Natural killer cell (primary cell): Measurements from ENCODE around the gene ARHGAP26. TPM values are rescaled to one million over a fixed set of nuclear protein-coding genes. Genes with fewer than 3 reads are reported as not detected.

Experiments used
- ATAC-seq, 3 donors: fragments of 150-1000 bp in 2 of 3; fragments of 200-7000 bp in 1 of 3; cut with Tn5 transposase; 1 replicate in 1 of 3; 2 replicates in 2 of 3; pipeline ENCODE4 v1.10.0; 2021; ENCODE audit warnings: mild to moderate bottlenecking in 2 of 3, moderate library complexity in 2 of 3
- DNase-seq, 2 donors: peaks; one replicate each; pipeline versions ENCODE4 v3.0.0 to v3.0.0-alpha.2; 2013 to 2021; ENCODE audit warnings: mixed read lengths in 1 of 2
- H3K27ac ChIP-seq: one replicate; pipeline ENCODE4 v1.5.1; 2013; ENCODE audit warnings: mild to moderate bottlenecking, low read length
- H3K27me3 ChIP-seq: one replicate; pipeline ENCODE4 v1.6.1; 2013; ENCODE audit warnings: low read length; ENCODE audit not compliant: control insufficient read depth, insufficient read depth
- H3K36me3 ChIP-seq: one replicate; pipeline ENCODE4 v1.6.1; 2013; ENCODE audit warnings: low read length; ENCODE audit not compliant: control insufficient read depth, insufficient read depth
- H3K4me1 ChIP-seq: one replicate; pipeline ENCODE4 v1.6.1; 2013; ENCODE audit warnings: low read length; ENCODE audit not compliant: control insufficient read depth, insufficient read depth
- H3K4me3 ChIP-seq: one replicate; pipeline ENCODE4 v1.5.1; 2013; ENCODE audit warnings: low read length
- H3K9me3 ChIP-seq: one replicate; pipeline ENCODE4 v1.6.1; 2013; ENCODE audit warnings: low read length; ENCODE audit not compliant: control insufficient read depth, insufficient read depth
- H3K27ac Mint-ChIP-seq, 2 donors: one replicate each; pipeline ENCODE4 v1.8.0; 2022; ENCODE audit warnings: mild to moderate bottlenecking in 2 of 2, mixed read lengths in 2 of 2, moderate library complexity in 1 of 2
- H3K27me3 Mint-ChIP-seq, 2 donors: one replicate each; pipeline ENCODE4 v1.8.0; 2022; ENCODE audit warnings: low read depth in 2 of 2, mixed read lengths in 2 of 2
- H3K36me3 Mint-ChIP-seq: one replicate; pipeline ENCODE4 v1.8.0; 2022; ENCODE audit warnings: mixed read lengths
- H3K4me1 Mint-ChIP-seq, 2 donors: one replicate each; pipeline ENCODE4 v1.8.0; 2022; ENCODE audit warnings: mixed read lengths in 2 of 2
- H3K4me3 Mint-ChIP-seq: one replicate; pipeline ENCODE4 v1.8.0; 2022; ENCODE audit warnings: mild to moderate bottlenecking, moderate library complexity, mixed read lengths
- H3K9me3 Mint-ChIP-seq, 2 donors: one replicate each; pipeline ENCODE4 v1.8.0; 2022; ENCODE audit warnings: mixed read lengths in 2 of 2
- WGBS: methylation state at CpG from one replicate; pipeline ENCODE4 v1.1.7; 2013; ENCODE audit warnings: missing lambda C conversion rate; ENCODE audit not compliant: insufficient coverage; 5-methylcytosine and 5-hydroxymethylcytosine counted together
- intact Hi-C: fragments of 100-400 bp; cut with micrococcal nuclease; formaldehyde crosslinking; loops from one replicate; pipeline ENCODE4 v1.14.2; 2022
- total RNA-seq, 4 donors: library from RNA; stranded (reverse); fragments of 120-200 nt in 1 of 4; gene quantifications; one replicate each; pipeline versions ENCODE4 v1.2.3 to v1.2.4, GENCODE V29; 2013 to 2022
- TF ChIP-seq, protein P1 (sequence below): fragments of 200-600 bp; IDR thresholded peaks from one replicate; pipeline ENCODE4 v1.8.0; 2022; ENCODE audit warnings: antibody characterized with exemption

Gene ARHGAP26
- total RNA-seq, 3 donors from 2014 or later (not counting 1 experiment from before 2014, with no cell fraction given): 153 to 159 (median 158) TPM

DNA sequence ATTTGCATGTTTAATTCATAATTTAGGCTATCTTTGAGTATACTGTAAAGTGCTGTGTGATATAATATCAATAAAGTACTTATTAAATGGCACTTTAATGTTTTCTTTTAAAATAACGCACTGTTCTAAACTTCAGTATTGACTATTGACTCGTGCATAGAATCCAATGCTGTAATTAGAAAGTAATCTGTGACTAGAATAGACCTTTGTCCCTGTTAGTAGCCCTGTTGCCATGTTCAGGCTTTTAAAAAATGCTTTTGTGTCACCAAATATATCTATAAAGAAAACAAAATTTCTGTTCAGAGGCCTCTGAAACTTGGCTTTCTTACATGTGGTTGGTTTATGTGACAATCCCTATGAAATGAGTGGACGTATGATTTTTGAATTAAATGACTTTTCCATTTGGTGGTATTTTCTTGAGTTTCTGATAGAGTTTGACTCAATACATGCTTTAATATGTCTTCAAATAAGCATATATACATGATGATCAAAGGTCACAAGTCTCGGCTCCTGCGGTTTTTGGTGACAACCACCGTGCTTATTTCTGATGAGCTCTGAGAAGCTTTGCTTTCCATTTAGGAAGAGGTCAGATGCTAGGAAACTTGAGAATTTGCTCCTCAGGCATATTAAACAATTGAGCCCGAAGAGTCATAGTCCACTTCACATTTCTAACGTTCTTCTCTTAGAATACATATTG, 458.6 kb downstream of the ARHGAP26 start:
- no peak overlapping the region for H3K4me3 ChIP-seq
- ATAC-seq (no peak), DNase-seq (peak in 1 of 2 donors; percentile 47)
- H3K4me3 Mint-ChIP-seq: no peak overlapping the region
- intact Hi-C loops: loop anchor here (10.0 kb wide), 1 partner anchor 304 kb away; no protein-coding TSS in a partner anchor
- no peak overlapping the region for H3K27ac ChIP-seq
- peaks cover 43 to 49% of the 10 kb centered on the region in 2 donors for H3K4me1 Mint-ChIP-seq
- H3K27me3 Mint-ChIP-seq: no peaks in the 10 kb centered on the region
- no peaks in the 10 kb centered on the region for H3K36me3 Mint-ChIP-seq
- H3K9me3 ChIP-seq: no peaks in the 10 kb centered on the region
- no peaks in the 10 kb centered on the region for H3K9me3 Mint-ChIP-seq
- H3K4me1 ChIP-seq: peaks cover 24% of the 10 kb centered on the region
- peaks cover 6% of the 10 kb centered on the region for H3K36me3 ChIP-seq
- WGBS: 74% methylated on average over 6 of the region's 8 CpGs
- TF ChIP-seq, protein P1, sequence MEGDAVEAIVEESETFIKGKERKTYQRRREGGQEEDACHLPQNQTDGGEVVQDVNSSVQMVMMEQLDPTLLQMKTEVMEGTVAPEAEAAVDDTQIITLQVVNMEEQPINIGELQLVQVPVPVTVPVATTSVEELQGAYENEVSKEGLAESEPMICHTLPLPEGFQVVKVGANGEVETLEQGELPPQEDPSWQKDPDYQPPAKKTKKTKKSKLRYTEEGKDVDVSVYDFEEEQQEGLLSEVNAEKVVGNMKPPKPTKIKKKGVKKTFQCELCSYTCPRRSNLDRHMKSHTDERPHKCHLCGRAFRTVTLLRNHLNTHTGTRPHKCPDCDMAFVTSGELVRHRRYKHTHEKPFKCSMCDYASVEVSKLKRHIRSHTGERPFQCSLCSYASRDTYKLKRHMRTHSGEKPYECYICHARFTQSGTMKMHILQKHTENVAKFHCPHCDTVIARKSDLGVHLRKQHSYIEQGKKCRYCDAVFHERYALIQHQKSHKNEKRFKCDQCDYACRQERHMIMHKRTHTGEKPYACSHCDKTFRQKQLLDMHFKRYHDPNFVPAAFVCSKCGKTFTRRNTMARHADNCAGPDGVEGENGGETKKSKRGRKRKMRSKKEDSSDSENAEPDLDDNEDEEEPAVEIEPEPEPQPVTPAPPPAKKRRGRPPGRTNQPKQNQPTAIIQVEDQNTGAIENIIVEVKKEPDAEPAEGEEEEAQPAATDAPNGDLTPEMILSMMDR: no peak
- no peaks in the 10 kb centered on the region for H3K27me3 ChIP-seq
- peak overlapping the region; percentile 50 to 89 for H3K27ac Mint-ChIP-seq

DNA sequence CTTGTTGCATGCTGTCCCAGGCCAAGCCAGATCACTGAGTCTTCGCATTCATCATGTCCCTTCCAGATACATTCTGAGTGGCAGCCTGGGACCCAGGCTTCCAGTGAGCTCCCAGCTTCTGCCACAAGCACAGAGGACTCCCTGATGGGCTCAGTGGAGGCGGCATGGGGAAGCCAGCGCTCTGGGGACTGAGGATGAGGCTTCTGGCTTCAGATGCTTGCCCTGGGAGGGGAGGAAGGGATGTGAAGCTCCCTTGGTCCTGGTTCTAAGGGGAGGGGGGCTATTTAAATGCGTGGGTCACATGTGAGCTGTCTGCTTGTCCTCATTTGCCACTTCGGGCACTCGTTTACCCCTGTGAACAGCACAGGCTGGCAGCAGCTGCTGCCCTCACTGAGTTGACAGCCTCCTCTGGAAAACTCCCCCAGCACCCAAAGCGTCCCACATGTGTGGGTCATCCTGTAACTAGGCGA, 459.3 kb downstream of the ARHGAP26 start:
- no peaks in the 10 kb centered on the region for H3K27me3 Mint-ChIP-seq
- TF ChIP-seq, protein P1: no peak
- intact Hi-C loops: loop anchor here (10.0 kb wide), 1 partner anchor 305 kb away; no protein-coding TSS in a partner anchor
- Histone ChIP-seq H3K27me3 (no peaks in the 10 kb centered on the region), H3K36me3 (peaks cover 6% of the 10 kb centered on the region), H3K4me3 (no peak overlapping the region), H3K4me1 (peaks cover 19% of the 10 kb centered on the region), H3K27ac (peak overlapping the region; percentile 24), H3K9me3 (no peaks in the 10 kb centered on the region)
- ATAC-seq (peak; percentile 64 to 72 (median 68)), DNase-seq (peak in 1 of 2 donors; percentile 57)
- WGBS: 50% methylated on average over 6 of the region's 8 CpGs
- peak overlapping the region; percentile 60 for H3K4me3 Mint-ChIP-seq
- H3K9me3 Mint-ChIP-seq: no peaks in the 10 kb centered on the region
- H3K4me1 Mint-ChIP-seq: peaks cover 36 to 42% of the 10 kb centered on the region in 2 donors
- H3K36me3 Mint-ChIP-seq: no peaks in the 10 kb centered on the region
- peak overlapping the region; percentile 25 to 89 for H3K27ac Mint-ChIP-seq

DNA sequence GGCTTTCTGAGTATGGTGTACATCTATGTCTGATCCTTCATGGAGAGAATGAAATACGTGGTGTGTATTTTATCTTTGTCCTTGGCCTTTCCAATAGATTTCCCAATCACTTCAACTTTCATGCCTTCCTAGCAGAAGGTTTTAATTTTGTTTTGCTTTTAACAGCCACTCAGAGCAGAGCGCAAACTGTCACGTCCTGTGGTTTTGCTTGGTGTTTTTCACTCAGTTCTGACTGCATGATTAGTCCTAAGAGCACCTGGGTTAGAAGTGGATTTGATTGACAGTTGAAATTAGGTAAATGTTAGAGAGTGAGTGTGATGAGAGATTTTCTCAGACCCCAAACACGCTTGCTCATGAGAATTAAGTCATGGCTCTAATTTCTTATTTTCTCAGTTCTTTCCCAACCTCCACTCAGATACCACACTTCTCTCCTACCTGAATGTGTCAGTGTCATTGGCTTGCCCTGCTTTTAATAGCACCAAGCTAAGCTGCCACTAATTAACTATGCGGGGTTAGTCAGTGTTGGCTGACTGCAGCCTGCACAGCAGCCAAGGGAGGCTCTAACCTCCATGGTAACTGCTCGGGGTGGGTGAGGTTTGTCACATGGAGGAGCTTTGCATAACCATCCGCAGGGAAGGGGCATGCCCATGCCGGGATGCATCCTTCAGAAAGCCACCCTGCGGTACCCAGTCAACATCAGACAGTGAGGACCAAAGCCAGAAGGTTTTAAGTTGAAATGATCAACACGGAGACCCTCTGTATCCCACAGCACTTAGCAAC, 459.9 kb downstream of the ARHGAP26 start:
- Histone ChIP-seq H3K36me3 (peaks cover 3% of the 10 kb centered on the region), H3K4me1 (peaks cover 19% of the 10 kb centered on the region), H3K4me3 (no peak overlapping the region), H3K27ac (peak overlapping the region; percentile 24), H3K27me3 (no peaks in the 10 kb centered on the region), H3K9me3 (no peaks in the 10 kb centered on the region)
- H3K4me1 Mint-ChIP-seq: peaks cover 32 to 37% of the 10 kb centered on the region in 2 donors
- H3K9me3 Mint-ChIP-seq: no peaks in the 10 kb centered on the region
- intact Hi-C loops: loop anchor here (10.0 kb wide), 1 partner anchor 305 kb away; no protein-coding TSS in a partner anchor
- no peaks in the 10 kb centered on the region for H3K36me3 Mint-ChIP-seq
- ATAC-seq: peak; percentile 76 to 83 (median 79)
- no peaks in the 10 kb centered on the region for H3K27me3 Mint-ChIP-seq
- H3K4me3 Mint-ChIP-seq: peak overlapping the region; percentile 60
- peak overlapping the region; percentile 25 to 89 for H3K27ac Mint-ChIP-seq
- DNase-seq: peak in 1 of 2 donors; percentile 75
- 46% methylated on average over 10 of the region's 10 CpGs for WGBS
- TF ChIP-seq, protein P1: no peak
